ENCODE results near the gene ARHGAP18.

DNA sequence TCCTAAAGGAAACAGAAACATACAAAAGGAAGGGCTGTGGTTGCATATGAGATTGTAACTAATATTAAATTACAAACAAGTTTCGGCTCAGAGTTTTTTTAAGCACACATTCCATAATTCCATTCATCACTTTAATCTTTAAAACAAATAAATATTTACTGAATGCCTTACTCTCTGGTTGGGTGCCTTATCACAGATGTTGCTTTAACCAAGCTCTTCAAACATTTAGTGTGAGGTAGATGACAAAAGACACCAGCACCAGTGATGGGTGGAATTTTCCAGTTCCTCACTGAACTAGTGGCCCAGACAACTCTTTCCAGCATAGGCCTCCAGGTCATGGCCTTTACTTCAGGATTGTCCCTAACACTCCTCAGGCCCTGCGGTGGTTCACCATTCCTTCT lies 58.7 kb downstream of the ARHGAP18 start:
- TF ChIP-seq EZH2 (IDR thresholded peaks at IDR 0.05; ENCODE audit: insufficient read depth, poor library complexity, severe bottlenecking): no peak
- no peak for TF ChIP-seq EZH2phosphoT487 (IDR thresholded peaks at IDR 0.05; ENCODE audit: insufficient read depth, low read depth)
